ENCODE measurements around the gene MYO10. TPM values are rescaled to one million over a fixed set of nuclear protein-coding genes. Genes with fewer than 3 reads are reported as not detected.

Gene MYO10
- total RNA-seq, 3 donors from 2014 or later: 8.6 to 22.6 (median 21.2) TPM

GRCh38 chr5:16679190-16679589 is 256.9 kb downstream of the MYO10 start:
- intact Hi-C loops (cut with DNase I; ENCODE audit: low total_unique reads): no loop called here
- no peaks in the 10 kb centered on the region for H3K36me3 ChIP-seq

DNA sequence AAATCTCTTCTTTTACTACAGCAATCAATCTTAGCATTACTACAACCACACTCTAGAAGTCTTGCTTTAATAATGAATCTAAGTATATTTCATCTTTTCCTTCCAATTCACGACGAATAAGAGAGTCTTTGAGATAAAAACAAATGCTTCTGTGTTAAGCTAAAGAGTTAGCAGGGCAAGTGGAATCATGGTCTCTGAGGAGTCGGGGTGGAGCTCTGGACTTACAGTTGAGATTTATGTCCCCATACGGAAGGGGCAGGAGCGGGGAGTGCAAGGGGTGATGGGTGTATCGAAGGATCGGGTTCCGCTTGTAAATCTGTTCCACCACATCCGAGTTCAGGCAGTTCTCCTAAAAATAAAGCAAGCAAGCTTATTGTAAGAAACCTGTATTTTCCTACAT is 260.3 kb downstream of the MYO10 start:
- no peak for DNase-seq (ENCODE audit: low spot score in 2 of 2)
- no peaks in the 10 kb centered on the region for H3K9me3 ChIP-seq
- intact Hi-C loops (cut with DNase I; ENCODE audit: low total_unique reads): no loop called here
- no peaks in the 10 kb centered on the region for H3K27me3 ChIP-seq
- no peak overlapping the region for H3K27ac ChIP-seq
- no peak overlapping the region for H3K4me3 ChIP-seq
- H3K4me1 ChIP-seq: no peaks in the 10 kb centered on the region
- no peaks in the 10 kb centered on the region for H3K36me3 ChIP-seq
- TF ChIP-seq POLR2A (IDR thresholded peaks at IDR 0.05) (no peak), POLR2AphosphoS5 (IDR thresholded peaks at IDR 0.05) (no peak)
- TF ChIP-seq, protein P1, sequence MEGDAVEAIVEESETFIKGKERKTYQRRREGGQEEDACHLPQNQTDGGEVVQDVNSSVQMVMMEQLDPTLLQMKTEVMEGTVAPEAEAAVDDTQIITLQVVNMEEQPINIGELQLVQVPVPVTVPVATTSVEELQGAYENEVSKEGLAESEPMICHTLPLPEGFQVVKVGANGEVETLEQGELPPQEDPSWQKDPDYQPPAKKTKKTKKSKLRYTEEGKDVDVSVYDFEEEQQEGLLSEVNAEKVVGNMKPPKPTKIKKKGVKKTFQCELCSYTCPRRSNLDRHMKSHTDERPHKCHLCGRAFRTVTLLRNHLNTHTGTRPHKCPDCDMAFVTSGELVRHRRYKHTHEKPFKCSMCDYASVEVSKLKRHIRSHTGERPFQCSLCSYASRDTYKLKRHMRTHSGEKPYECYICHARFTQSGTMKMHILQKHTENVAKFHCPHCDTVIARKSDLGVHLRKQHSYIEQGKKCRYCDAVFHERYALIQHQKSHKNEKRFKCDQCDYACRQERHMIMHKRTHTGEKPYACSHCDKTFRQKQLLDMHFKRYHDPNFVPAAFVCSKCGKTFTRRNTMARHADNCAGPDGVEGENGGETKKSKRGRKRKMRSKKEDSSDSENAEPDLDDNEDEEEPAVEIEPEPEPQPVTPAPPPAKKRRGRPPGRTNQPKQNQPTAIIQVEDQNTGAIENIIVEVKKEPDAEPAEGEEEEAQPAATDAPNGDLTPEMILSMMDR (IDR thresholded peaks at IDR 0.05): no peak

More at GRCh38 chr5:16679190-16679589, 256.9 kb downstream of the MYO10 start:
- no peak overlapping the region for H3K4me3 ChIP-seq
- H3K4me1 ChIP-seq: no peaks in the 10 kb centered on the region
- TF ChIP-seq POLR2AphosphoS5 (IDR thresholded peaks at IDR 0.05) (no peak), POLR2A (IDR thresholded peaks at IDR 0.05) (no peak)
- TF ChIP-seq, protein P1 (IDR thresholded peaks at IDR 0.05): no peak
- no peaks in the 10 kb centered on the region for H3K27me3 ChIP-seq
- H3K9me3 ChIP-seq: no peaks in the 10 kb centered on the region
- no peak for DNase-seq (ENCODE audit: low spot score in 2 of 2)
- no peak overlapping the region for H3K27ac ChIP-seq

GRCh38 chr5:16674750-16675149 is 261.3 kb downstream of the MYO10 start:
- TF ChIP-seq POLR2A (IDR thresholded peaks at IDR 0.05) (no peak), POLR2AphosphoS5 (IDR thresholded peaks at IDR 0.05) (no peak)
- TF ChIP-seq, protein P1 (IDR thresholded peaks at IDR 0.05): no peak
- Histone ChIP-seq H3K36me3 (no peaks in the 10 kb centered on the region), H3K27ac (no peak overlapping the region), H3K27me3 (no peaks in the 10 kb centered on the region), H3K4me1 (no peaks in the 10 kb centered on the region), H3K9me3 (no peaks in the 10 kb centered on the region), H3K4me3 (no peak overlapping the region)
- DNase-seq (ENCODE audit: low spot score in 2 of 2): no peak
- intact Hi-C loops (cut with DNase I; ENCODE audit: low total_unique reads): no loop called here

DNA sequence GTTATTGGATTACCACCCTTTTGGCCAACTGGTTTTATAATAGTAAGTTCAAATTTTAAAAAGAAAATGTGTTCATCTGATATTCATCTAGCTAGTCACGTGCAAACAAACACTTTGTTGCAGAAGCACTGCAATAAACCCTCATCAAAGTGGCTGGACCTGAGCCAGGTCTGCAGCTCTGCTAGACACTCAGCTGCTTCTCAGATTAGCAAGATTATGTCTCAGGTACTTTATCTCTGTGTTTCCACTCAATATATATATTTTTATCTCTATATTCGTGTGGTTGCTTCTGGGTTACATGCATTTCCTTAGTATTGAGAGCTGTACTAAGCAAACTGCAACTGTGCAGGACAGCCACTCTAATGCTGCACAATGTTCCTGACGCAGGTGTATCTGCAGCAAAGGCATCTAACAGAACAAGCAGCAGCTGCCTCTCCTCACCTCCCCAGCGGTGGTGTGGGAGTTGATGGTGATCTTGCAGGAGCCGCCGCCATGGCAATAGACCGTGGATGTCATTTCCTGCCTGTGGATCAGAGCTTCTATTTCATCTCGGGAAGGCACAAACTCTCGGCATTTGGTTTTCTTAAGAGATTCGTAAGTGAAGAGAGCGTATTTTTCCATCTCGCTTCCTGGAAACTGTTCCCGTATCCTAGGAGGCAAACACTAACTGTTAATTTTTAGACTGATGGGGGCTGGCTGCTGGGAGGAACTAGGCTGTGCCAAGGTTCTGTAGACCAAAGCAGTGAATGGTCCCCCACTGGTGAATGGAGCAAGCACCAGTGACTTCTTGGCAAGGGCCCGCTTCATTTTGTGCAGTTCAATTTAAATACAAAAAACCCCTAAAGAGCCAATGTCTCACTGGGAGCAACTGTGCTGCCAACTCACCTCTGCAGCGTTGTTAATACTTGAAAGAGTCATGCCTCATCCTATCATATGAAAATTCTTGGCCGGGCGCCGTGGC is 262.6 kb downstream of the MYO10 start:
- no peak for TF ChIP-seq POLR2AphosphoS5 (IDR thresholded peaks at IDR 0.05)
- no peak overlapping the region for H3K27ac ChIP-seq
- no peaks in the 10 kb centered on the region for H3K4me1 ChIP-seq
- H3K36me3 ChIP-seq: no peaks in the 10 kb centered on the region
- DNase-seq (ENCODE audit: low spot score in 2 of 2): no peak
- no peaks in the 10 kb centered on the region for H3K9me3 ChIP-seq
- no peak overlapping the region for H3K4me3 ChIP-seq
- intact Hi-C loops (cut with DNase I; ENCODE audit: low total_unique reads): no loop called here
- no peaks in the 10 kb centered on the region for H3K27me3 ChIP-seq

DNA sequence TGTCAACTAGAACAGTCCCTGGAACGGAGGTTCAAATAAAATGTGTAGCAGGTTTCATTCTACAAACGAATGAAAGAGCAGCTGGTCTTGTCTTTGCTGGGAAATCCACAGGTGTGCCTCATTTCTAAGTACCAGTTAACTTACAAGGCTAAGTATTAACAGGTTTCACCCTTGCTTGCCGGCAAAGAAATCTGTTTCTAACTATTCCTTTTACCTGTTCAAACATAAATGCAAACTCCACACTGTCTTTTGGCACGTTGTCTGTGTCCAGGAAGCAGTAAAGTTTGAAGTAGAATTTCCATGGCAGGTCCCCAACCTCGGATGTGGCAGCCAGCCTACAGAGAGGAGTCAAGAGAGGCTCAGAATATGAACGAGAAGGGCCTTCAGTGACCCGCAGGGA is 264.9 kb downstream of the MYO10 start:
- no peaks in the 10 kb centered on the region for H3K36me3 ChIP-seq
- TF ChIP-seq POLR2AphosphoS5 (IDR thresholded peaks at IDR 0.05) (no peak), POLR2A (IDR thresholded peaks at IDR 0.05) (no peak)
- TF ChIP-seq, protein P1 (IDR thresholded peaks at IDR 0.05): no peak

More for the DNA sequence above, 264.9 kb downstream of the MYO10 start:
- no peak overlapping the region for H3K4me3 ChIP-seq
- no peaks in the 10 kb centered on the region for H3K27me3 ChIP-seq
- no peak overlapping the region for H3K27ac ChIP-seq
- DNase-seq (ENCODE audit: low spot score in 2 of 2): no peak
- intact Hi-C loops (cut with DNase I; ENCODE audit: low total_unique reads): no loop called here
- H3K4me1 ChIP-seq: no peaks in the 10 kb centered on the region
- no peaks in the 10 kb centered on the region for H3K9me3 ChIP-seq

Data from breast epithelium (tissue), 4 donors.